Measurements from ENCODE around the gene CNPY2.
"Not testable (repeated sequence)": the region's sequence is repeated elsewhere in the genome, so short reads cannot be mapped to it uniquely, and the experiment has no call there.

The CNPY2 gene

DNA sequence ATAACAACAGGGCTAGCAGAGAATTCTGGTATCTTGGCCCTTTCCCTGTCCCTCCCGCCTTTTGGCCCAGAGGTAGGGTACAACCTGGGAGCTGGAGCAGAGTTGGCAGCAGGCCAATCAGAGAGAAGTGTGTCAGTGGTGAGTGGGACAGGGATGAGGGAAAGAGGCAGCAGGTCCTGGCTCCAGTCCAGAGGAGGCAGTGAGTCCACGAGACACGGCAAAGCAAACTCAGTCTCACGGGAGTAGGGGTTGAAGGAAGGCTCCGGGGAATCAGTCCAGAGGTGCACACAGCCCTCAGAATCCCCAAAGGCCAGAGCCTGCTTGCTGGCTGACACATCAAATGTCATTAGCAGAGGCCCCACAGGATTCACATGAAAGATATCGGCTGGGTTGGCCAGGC, 10.7 kb upstream of the CNPY2 start:
- TF ChIP-seq, protein P1, sequence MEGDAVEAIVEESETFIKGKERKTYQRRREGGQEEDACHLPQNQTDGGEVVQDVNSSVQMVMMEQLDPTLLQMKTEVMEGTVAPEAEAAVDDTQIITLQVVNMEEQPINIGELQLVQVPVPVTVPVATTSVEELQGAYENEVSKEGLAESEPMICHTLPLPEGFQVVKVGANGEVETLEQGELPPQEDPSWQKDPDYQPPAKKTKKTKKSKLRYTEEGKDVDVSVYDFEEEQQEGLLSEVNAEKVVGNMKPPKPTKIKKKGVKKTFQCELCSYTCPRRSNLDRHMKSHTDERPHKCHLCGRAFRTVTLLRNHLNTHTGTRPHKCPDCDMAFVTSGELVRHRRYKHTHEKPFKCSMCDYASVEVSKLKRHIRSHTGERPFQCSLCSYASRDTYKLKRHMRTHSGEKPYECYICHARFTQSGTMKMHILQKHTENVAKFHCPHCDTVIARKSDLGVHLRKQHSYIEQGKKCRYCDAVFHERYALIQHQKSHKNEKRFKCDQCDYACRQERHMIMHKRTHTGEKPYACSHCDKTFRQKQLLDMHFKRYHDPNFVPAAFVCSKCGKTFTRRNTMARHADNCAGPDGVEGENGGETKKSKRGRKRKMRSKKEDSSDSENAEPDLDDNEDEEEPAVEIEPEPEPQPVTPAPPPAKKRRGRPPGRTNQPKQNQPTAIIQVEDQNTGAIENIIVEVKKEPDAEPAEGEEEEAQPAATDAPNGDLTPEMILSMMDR (IDR thresholded peaks at IDR 0.05) = no peak
- H3K9me3 ChIP-seq = no peaks in the 10 kb centered on the region

DNA sequence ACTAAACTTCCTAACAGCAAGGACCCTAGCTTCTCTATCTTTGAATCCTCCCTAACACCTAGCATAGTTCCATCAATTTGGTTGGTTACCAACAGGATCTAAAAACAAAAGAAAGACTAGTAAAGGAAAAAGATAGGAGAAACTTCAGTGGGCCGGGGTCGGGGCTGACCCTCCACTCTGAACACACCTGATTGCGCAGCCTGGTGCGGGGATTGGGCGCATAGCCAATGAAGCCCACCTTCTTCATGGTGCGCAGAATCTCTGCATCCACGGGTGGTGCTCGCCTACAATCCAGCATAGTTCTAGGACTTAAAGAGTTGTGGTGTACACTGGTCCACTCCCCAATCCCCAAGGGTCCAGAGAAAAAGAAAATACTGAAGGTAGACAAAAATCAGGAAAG, 10.3 kb upstream of the CNPY2 start:
- Histone ChIP-seq H3K9me3 (no peaks in the 10 kb centered on the region), H3K4me3 (ENCODE audit: low read depth in 1 of 2, low read length in 1 of 2) (no peak overlapping the region), H3K4me1 (ENCODE audit: control insufficient read depth in 1 of 2, insufficient read depth in 1 of 2, low read depth in 1 of 2, low read length in 1 of 2) (no peaks in the 10 kb centered on the region), H3K27me3 (no peaks in the 10 kb centered on the region), H3K36me3 (peaks cover 58% of the 10 kb centered on the region), H3K27ac (no peak overlapping the region)
- TF ChIP-seq, protein P1 (IDR thresholded peaks at IDR 0.05) = no peak

More for the DNA sequence above, 10.7 kb upstream of the CNPY2 start:
- Histone ChIP-seq H3K4me3 (ENCODE audit: low read depth in 1 of 2, low read length in 1 of 2) (no peak overlapping the region), H3K27ac (no peak overlapping the region), H3K27me3 (no peaks in the 10 kb centered on the region), H3K4me1 (ENCODE audit: control insufficient read depth in 1 of 2, insufficient read depth in 1 of 2, low read depth in 1 of 2, low read length in 1 of 2) (no peaks in the 10 kb centered on the region), H3K36me3 (peaks cover 58% of the 10 kb centered on the region)

GRCh38 chr12:56324206-56324605, 8.4 kb upstream of the CNPY2 start:
- Histone ChIP-seq H3K27me3 (no peaks in the 10 kb centered on the region), H3K27ac (no peak overlapping the region), H3K4me1 (ENCODE audit: control insufficient read depth in 1 of 2, insufficient read depth in 1 of 2, low read depth in 1 of 2, low read length in 1 of 2) (no peaks in the 10 kb centered on the region), H3K9me3 (no peaks in the 10 kb centered on the region), H3K4me3 (ENCODE audit: low read depth in 1 of 2, low read length in 1 of 2) (no peak overlapping the region), H3K36me3 (peaks cover 58% of the 10 kb centered on the region)
- TF ChIP-seq, protein P1 (IDR thresholded peaks at IDR 0.05) = no peak

- H3K9me3 ChIP-seq; H3K27me3 ChIP-seq; H3K27ac ChIP-seq; H3K4me3 ChIP-seq (ENCODE audit: low read depth in 1 of 2, low read length in 1 of 2); H3K4me1 ChIP-seq (ENCODE audit: control insufficient read depth in 1 of 2, insufficient read depth in 1 of 2, low read depth in 1 of 2, low read length in 1 of 2): not testable (repeated sequence)
- peaks cover 44% of the 10 kb centered on the region for H3K36me3 ChIP-seq
Measured at GRCh38 chr12:56321610-56322009, 5.8 kb upstream of the CNPY2 start.

DNA sequence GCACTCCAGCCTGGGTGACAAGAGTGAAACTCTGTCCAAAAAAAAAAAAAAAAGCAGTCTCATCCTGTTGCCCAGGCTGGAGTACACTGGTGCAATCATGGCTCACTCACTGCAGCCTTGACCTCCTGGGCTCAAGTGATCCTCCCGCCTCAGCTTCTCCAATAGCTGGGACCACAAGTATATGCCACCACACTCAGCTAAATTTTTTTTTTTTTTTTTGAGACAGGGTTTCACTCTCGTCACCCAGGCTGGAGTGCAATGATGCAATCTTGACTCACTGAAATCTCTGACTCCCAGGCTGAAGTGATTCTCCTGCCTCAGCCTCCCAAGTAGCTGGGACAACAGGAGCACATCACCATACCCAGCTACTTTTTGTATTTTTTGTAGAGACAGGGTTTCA, 5.2 kb upstream of the CNPY2 start:
- H3K9me3 ChIP-seq = no peaks in the 10 kb centered on the region
- TF ChIP-seq, protein P1 (IDR thresholded peaks at IDR 0.05) = no peak
- H3K27me3 ChIP-seq = no peaks in the 10 kb centered on the region
- H3K36me3 ChIP-seq = peaks cover 38% of the 10 kb centered on the region
- no peak overlapping the region for H3K27ac ChIP-seq
- peaks cover 5% of the 10 kb centered on the region in 2 experiments for H3K4me1 ChIP-seq (ENCODE audit: control insufficient read depth in 1 of 2, insufficient read depth in 1 of 2, low read depth in 1 of 2, low read length in 1 of 2)
- H3K4me3 ChIP-seq (ENCODE audit: low read depth in 1 of 2, low read length in 1 of 2) = no peak overlapping the region

DNA sequence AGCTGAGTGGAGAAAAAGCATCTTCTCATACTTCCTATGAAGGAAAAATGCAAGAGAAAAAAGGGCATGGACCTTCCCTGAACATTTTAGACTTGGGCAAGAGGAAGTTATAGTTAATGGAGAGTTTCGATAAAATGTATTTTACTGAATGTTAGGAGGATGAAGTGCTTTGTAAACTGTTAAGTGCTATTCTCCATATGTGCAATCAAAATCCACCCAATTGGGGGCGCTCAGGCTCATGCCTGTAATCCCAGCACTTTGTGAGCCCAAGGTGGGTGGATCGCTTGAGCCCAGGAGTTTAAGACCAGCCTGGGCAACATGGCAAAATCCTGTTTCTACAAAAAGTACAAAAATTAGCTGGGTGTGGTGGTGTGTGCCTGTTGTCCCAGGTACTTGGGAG, 1.9 kb upstream of the CNPY2 start:
- Histone ChIP-seq H3K4me3 (ENCODE audit: low read depth in 1 of 2, low read length in 1 of 2) (no peak overlapping the region), H3K36me3 (peaks cover 5% of the 10 kb centered on the region), H3K27me3 (no peaks in the 10 kb centered on the region), H3K4me1 (ENCODE audit: control insufficient read depth in 1 of 2, insufficient read depth in 1 of 2, low read depth in 1 of 2, low read length in 1 of 2) (peaks cover 13 to 17% of the 10 kb centered on the region in 2 experiments), H3K9me3 (no peaks in the 10 kb centered on the region), H3K27ac (no peak overlapping the region)
- TF ChIP-seq, protein P1 (IDR thresholded peaks at IDR 0.05) = no peak

Data from neutrophil (primary cell).